GM19043 (cell line): ENCODE measurements around the gene DRAXIN.

Experiments used
- ATAC-seq: cut with Tn5 transposase; IDR thresholded peaks from one replicate; pipeline ENCODE4 v1.9.1; 2021; ENCODE audit warnings: low read depth; ENCODE audit not compliant: unreplicated experiment

DRAXIN gene

GRCh38 chr1:11654939-11655808 is 36.3 kb upstream of the DRAXIN start:
- no peak for ATAC-seq

DNA sequence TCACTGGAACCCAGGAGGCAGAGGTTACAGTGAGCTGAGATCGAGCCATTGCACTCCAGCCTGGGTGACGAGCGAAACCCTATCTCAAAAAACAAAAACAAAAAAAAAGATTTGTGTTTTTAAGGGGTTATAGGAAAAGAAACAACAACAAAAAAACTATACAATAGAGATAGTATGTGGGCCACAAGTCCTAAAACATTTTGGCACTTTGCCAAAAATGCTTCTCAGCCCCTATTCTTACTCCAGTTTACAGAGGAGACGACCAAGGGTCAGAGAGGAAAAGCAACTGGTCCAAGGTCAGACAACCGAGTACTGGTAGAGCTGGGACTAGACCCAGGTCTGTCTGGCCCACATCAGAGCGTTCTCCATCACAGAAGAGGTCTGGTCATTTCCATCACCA is 33.9 kb upstream of the DRAXIN start:
- ATAC-seq: no peak

DNA sequence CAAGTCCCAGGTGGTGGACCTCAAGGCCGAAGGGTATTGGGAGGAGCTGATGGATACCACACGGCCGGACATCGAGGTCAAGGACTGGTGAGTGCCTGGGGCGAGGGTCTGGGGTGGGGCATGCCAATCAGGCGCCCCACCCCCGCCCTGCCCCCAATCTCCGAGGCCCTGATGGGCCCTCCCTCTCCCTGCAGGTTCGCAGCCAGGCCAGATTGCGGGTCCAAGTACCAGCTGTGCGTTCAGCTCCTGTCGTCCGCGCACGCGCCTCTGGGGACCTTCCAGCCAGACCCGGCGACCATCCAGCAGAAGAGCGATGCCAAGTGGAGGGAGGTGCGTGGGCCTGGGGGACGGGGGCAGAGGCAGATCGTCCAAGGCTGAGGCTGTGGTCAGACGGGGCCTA is 33.0 kb upstream of the DRAXIN start:
- no peak for ATAC-seq

- ATAC-seq: no peak
Measured at GRCh38 chr1:11659748-11660147, 31.8 kb upstream of the DRAXIN start.

- ATAC-seq: no peak
Measured at GRCh38 chr1:11661103-11661502, 30.4 kb upstream of the DRAXIN start.

GRCh38 chr1:11664336-11665065 is 27.0 kb upstream of the DRAXIN start:
- peak; percentile 38 for ATAC-seq

GRCh38 chr1:11668516-11668915 is 23.0 kb upstream of the DRAXIN start:
- no peak for ATAC-seq

GRCh38 chr1:11670747-11671146 is 20.8 kb upstream of the DRAXIN start:
- ATAC-seq: no peak

DNA sequence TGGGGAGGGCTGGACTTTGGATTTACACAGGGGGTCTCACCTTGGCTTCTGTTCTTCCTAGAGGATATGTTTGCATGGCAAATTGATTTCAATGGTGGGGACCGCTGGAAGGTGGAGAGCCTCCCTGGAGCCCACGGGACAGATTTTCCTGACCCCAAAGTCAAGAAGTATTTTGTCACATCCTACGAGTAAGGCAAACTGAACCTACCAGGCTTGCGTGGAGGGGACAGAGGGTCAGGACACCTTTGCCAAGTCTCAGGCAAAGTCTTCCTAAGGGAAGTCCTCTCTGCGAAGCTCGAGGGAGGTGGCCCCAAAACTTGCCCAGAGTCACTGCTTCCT is 20.3 kb upstream of the DRAXIN start:
- ATAC-seq: no peak

GRCh38 chr1:11671544-11672286 is 19.8 kb upstream of the DRAXIN start:
- no peak for ATAC-seq

DNA sequence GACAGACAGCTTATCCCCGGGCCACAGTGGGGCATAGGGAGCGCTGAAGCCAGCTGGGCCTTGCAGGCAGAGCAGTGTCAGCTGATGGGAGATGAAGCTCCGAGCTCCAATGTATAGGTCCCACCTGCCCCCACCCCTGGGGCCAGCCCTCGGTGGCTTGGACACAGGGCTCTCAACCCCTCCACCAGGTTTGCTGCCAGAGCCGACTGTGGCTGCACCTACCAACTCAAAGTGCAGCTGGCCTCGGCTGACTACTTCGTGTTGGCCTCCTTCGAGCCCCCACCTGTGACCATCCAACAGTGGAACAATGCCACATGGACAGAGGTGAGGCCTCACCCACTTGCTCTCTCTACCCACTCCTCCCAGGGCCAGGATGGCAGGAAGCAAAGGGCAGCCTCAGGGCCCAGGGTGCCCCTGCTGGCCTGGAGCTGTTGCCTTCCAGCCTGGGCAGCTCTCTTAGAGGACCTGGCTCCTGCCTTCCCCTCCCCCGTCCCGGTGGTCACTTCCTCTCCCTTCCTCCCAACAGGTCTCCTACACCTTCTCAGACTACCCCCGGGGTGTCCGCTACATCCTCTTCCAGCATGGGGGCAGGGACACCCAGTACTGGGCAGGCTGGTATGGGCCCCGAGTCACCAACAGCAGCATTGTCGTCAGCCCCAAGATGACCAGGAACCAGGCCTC is 18.3 kb upstream of the DRAXIN start:
- ATAC-seq: no peak

GRCh38 chr1:11674488-11674887 is 17.0 kb upstream of the DRAXIN start:
- no peak for ATAC-seq

DNA sequence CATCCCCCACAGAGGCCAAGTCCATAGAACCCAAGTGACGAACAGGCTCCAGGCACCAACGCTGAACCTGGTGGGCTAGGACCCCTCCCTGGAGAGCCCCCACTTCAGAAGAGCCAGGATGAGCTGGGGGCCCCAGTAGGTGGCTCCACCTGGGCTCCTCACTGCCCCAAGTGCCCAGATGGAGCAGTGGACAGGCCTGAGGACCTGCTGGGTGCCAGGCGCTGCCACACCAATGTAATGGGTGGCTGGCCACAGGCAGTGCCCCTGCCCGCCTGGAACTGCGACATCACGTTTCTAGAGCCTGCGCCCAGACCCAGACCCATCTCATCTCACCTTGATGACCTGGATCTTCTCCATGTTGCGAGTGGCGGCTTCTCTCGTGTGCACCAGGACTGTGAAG is 16.2 kb upstream of the DRAXIN start:
- no peak for ATAC-seq

- no peak for ATAC-seq
Measured at GRCh38 chr1:11676386-11677103, 15.0 kb upstream of the DRAXIN start.

DNA sequence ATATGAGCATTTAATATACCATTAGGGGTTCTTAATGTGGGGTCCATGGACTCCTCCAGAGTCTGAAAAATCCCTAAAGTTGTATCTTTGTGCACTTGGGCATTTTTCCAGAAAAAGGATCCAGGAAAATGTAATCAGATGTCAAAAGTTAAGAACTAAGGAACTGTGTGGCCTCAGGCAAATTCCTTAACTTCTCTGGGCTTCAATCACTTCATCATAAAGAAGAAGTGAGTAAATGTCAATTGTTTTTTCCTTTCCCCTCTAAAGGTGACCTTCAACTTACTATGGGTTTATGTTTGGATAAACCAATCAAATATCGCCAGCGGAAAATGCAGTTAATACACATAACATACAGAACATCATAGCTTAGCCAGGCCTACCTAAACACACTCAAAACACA is 13.1 kb upstream of the DRAXIN start:
- no peak for ATAC-seq

GRCh38 chr1:11680270-11681070 is 11.0 kb upstream of the DRAXIN start:
- ATAC-seq: peak; percentile 16

- ATAC-seq: peak; percentile 89
Measured at GRCh38 chr1:11681071-11681771, 10.3 kb upstream of the DRAXIN start, which contains the start of gene MAD2L2. Gene MAD2L2, minus strand, starts transcription at chr1:11681148. Its CDS starts 547 bp downstream, at chr1:11680601.

DNA sequence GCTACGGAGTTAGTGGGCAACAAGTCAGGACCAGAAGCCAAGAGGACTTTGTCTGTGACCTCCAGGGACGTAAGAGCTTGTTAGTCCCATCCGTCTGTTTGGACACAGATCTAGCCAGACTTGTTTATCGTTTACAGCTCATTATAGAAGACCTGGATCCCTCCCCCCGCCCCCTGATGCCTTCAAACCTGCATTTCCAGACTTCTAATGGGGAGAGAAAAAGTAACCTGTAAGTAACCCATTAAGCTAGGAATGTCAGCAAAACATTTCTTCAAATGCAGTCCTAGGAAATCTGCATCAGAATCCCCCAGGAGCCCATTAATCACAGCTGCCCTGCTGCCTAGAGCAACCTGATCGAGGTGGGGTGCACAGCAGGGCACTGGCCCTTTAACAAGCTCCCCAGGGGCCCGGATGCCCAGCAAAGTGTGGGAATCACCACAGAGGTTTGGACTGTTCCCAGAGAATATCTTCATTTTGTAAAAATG is 9.2 kb upstream of the DRAXIN start:
- no peak for ATAC-seq
